K562 (cell line): ENCODE measurements around the gene FOXD2. TPM values are rescaled to one million over a fixed set of nuclear protein-coding genes. Genes with fewer than 3 reads are reported as not detected.
A peak's percentile ranks its signal among the peaks of the same experiment; 100 is the strongest.

Source experiments
- ATAC-seq: fragments of 200-7000 bp; cut with Tn5 transposase; 3 replicates; pipeline ENCODE4 v1.9.1; 2020; ENCODE audit warnings: moderate library complexity
- BruUV-seq: library from RNA; stranded (reverse); fragments of 400-500 nt; replicated peaks from 2 replicates; lab custom pipeline; 2021; lab: Mats Ljungman, UMichigan
- CTCF ChIA-PET: fragments of 300-600 bp; formaldehyde crosslinking; extraction: SDS; loops from one replicate; lab custom pipeline; 2021; ENCODE audit warnings: low intra/inter-chr PET ratio; lab: Yijun Ruan, JAX
- POLR2A ChIA-PET: fragments of 300-600, 350-650 bp; sonication (Branson Sonifier 250); formaldehyde crosslinking; extraction: SDS; loops from one replicate; lab custom pipeline; 2021; ENCODE audit warnings: antibody characterized with exemption, inconsistent platforms; lab: Yijun Ruan, JAX
- DNase-seq, 4 experiments: peaks; one replicate each; pipeline versions ENCODE4 v3.0.0 to v3.0.0-alpha.2; 2011 to 2018; ENCODE audit warnings: low spot score in 3 of 4, mixed read lengths in 3 of 4; ENCODE audit errors: extremely low read depth in 1 of 4
- FAIRE-seq: peaks from 2 replicates; lab custom pipeline; 2011; peaks lifted over from hg19 to GRCh38; lab: Jason Lieb, UNC
- H2AFZ ChIP-seq: 2 replicates; pipeline ENCODE4 v1.6.0; 2011; ENCODE audit warnings: low read depth, low read length, control low read depth, inconsistent platforms
- H3K27ac ChIP-seq: fragments of 200-600 bp; 3 replicates; pipeline ENCODE4 v1.8.0; 2011; ENCODE audit warnings: low read depth, mild to moderate bottlenecking, control low read depth, inconsistent platforms, low read length, moderate library complexity, mixed read lengths; ENCODE audit errors: extremely low read depth
- H3K27me3 ChIP-seq, 2 experiments: fragments of 300-600 bp in 1 of 2; 2 replicates in 1 of 2; 3 replicates in 1 of 2; pipeline versions ENCODE4 v1.6.0 to v1.8.0; 2011; ENCODE audit warnings: inconsistent platforms in 2 of 2, low read length in 2 of 2, mild to moderate bottlenecking in 1 of 2, mixed read lengths in 1 of 2, moderate library complexity in 1 of 2; ENCODE audit not compliant: control insufficient read depth in 2 of 2, insufficient read depth in 2 of 2
- H3K36me3 ChIP-seq: fragments of 300-600 bp; 3 replicates; pipeline ENCODE4 v1.8.0; 2011; ENCODE audit warnings: mild to moderate bottlenecking, low read length, inconsistent platforms; ENCODE audit not compliant: control insufficient read depth, insufficient read depth
- H3K4me1 ChIP-seq, 2 experiments: fragments of 200-600 bp in 1 of 2; replicated peaks in 1 of 2; 2 replicates in 1 of 2; 3 replicates in 1 of 2; pipeline versions ENCODE4 v1.5.1 to v1.8.0; 2011; ENCODE audit warnings: inconsistent platforms in 2 of 2, low read length in 2 of 2, mild to moderate bottlenecking in 1 of 2, mixed read lengths in 1 of 2, moderate library complexity in 1 of 2; ENCODE audit not compliant: control insufficient read depth in 2 of 2, insufficient read depth in 2 of 2
- H3K4me2 ChIP-seq: 2 replicates; pipeline ENCODE4 v1.6.1; 2011; ENCODE audit warnings: low read length, control low read depth, inconsistent platforms, mixed read lengths; ENCODE audit not compliant: insufficient read depth
- H3K4me3 ChIP-seq: fragments of 200-600 bp; sonication (generic), shearing (Covaris generic); 2 replicates; pipeline ENCODE4 v1.5.1; 2016; ENCODE audit warnings: control low read depth, inconsistent platforms
- H3K79me2 ChIP-seq: fragments of 200-600 bp; 3 replicates; pipeline ENCODE4 v1.8.0; 2011; ENCODE audit warnings: low read length, inconsistent platforms; ENCODE audit not compliant: control insufficient read depth, insufficient read depth
- H3K9ac ChIP-seq, 2 experiments: 2 replicates each; pipeline versions ENCODE4 v1.6.0 to v1.6.1; 2011; ENCODE audit warnings: low read depth in 2 of 2, low read length in 2 of 2, control low read depth in 1 of 2, inconsistent platforms in 1 of 2, mild to moderate bottlenecking in 1 of 2, mixed read lengths in 1 of 2; ENCODE audit not compliant: insufficient read depth in 1 of 2
- H3K9me1 ChIP-seq: one replicate; pipeline ENCODE4 v1.6.0; 2011; ENCODE audit warnings: inconsistent platforms, mild to moderate bottlenecking, low read length, moderate library complexity; ENCODE audit not compliant: control insufficient read depth, insufficient read depth
- H3K9me3 ChIP-seq: replicated peaks from 2 replicates; pipeline ENCODE4 v1.5.1; 2011; ENCODE audit warnings: low read depth, low read length, inconsistent platforms; ENCODE audit not compliant: control insufficient read depth, insufficient read depth
- H4K20me1 ChIP-seq: replicated peaks from 2 replicates; pipeline ENCODE4 v1.6.1; 2011; ENCODE audit warnings: low read length, inconsistent platforms, mixed read lengths; ENCODE audit not compliant: control insufficient read depth, insufficient read depth
- CCAR2 ChIP-seq: fragments of 200-400 bp; formaldehyde crosslinking; IDR thresholded peaks from 2 replicates; pipeline ENCODE4 v1.6.1; 2017; ENCODE audit warnings: mild to moderate bottlenecking, low read depth, low read length
- CEBPZ ChIP-seq: fragments of 150-350 bp; IDR thresholded peaks from 2 replicates; pipeline ENCODE4 v1.6.1; 2014; ENCODE audit warnings: low read depth, mild to moderate bottlenecking, low read length, borderline replicate concordance
- FOXM1 ChIP-seq, 2 experiments: fragments of 450-650 bp in 1 of 2; sonication (generic) in 1 of 2; formaldehyde crosslinking in 1 of 2; IDR thresholded peaks; 2 replicates each; pipeline versions ENCODE4 v1.6.1 to v1.9.0; 2017 to 2022; ENCODE audit warnings: low read depth in 2 of 2, mild to moderate bottlenecking in 2 of 2, missing genetic modification reagents in 1 of 2, moderate library complexity in 1 of 2
- NEUROD1 ChIP-seq: fragments of 150-350 bp; IDR thresholded peaks from 2 replicates; pipeline ENCODE4 v1.6.1; 2014; ENCODE audit warnings: borderline replicate concordance, low read length, low read depth; ENCODE audit not compliant: partially characterized antibody
- PHF21A ChIP-seq: fragments of 450-650 bp; IDR thresholded peaks from 2 replicates; pipeline ENCODE4 v1.6.1; 2017; ENCODE audit warnings: low read depth, borderline replicate concordance
- SIN3B ChIP-seq: fragments of 450-650 bp; IDR thresholded peaks from 2 replicates; pipeline ENCODE4 v1.6.1; 2017; ENCODE audit warnings: low read depth, mild to moderate bottlenecking, moderate library complexity
- SPI1 ChIP-seq: IDR thresholded peaks from 2 replicates; pipeline ENCODE4 v1.6.1; 2011; ENCODE audit warnings: low read depth, low read length, control low read depth, borderline replicate concordance
- SRSF9 ChIP-seq: fragments of 200-400 bp; formaldehyde crosslinking; IDR thresholded peaks from 2 replicates; pipeline ENCODE4 v1.6.1; 2017; ENCODE audit warnings: low read depth, low read length, borderline replicate concordance
- THRA ChIP-seq: fragments of 450-650 bp; IDR thresholded peaks from 2 replicates; pipeline ENCODE4 v1.6.1; 2017; ENCODE audit warnings: mild to moderate bottlenecking, moderate library complexity
- USF1 ChIP-seq: sonication (generic); formaldehyde crosslinking; IDR thresholded peaks from 2 replicates; pipeline ENCODE4 v1.9.0; 2022; ENCODE audit warnings: mild to moderate bottlenecking, missing genetic modification reagents
- YY1 ChIP-seq, 3 experiments: IDR thresholded peaks; 2 replicates each; pipeline ENCODE4 v1.6.1; 2011; ENCODE audit warnings: low read length in 2 of 3, mild to moderate bottlenecking in 2 of 3, moderate library complexity in 2 of 3, borderline replicate concordance in 1 of 3, control low read depth in 1 of 3, low read depth in 1 of 3; ENCODE audit not compliant: insufficient read depth in 3 of 3, insufficient replicate concordance in 2 of 3, control insufficient read depth in 1 of 3, insufficient read length in 1 of 3; ENCODE audit errors: extremely low read depth in 1 of 3
- WGBS: fragments of 100-300 bp; shearing (Covaris generic); methylation state at CpG from one replicate; pipeline ENCODE4 v1.1.6; 2016; ENCODE audit warnings: low coverage, mixed read lengths; ENCODE audit not compliant: insufficient coverage; ENCODE audit errors: missing lambda C conversion rate; 5-methylcytosine and 5-hydroxymethylcytosine counted together
- in situ Hi-C: fragments of 300-500 bp; cut with MboI; formaldehyde crosslinking; loops from 4 replicates; pipeline ENCODE4 v1.15.0; 2018; ENCODE audit warnings: inconsistent platforms, mixed read lengths
- intact Hi-C: fragments of 100-400 bp; cut with micrococcal nuclease; formaldehyde crosslinking; loops from 2 replicates; pipeline ENCODE4 v1.14.2; 2022
- polyA plus RNA-seq, 8 experiments: library from polyadenylated mRNA; depleted of rRNA in 4 of 8; stranded (reverse) in 5 of 8; unstranded in 3 of 8; fragments of >200 nt; fragmentation: Nextera tagmentation in 2 of 8; fragmentation: Illumina TruSeq in 1 of 8; extraction: Ambion mirVana in 2 of 8; extraction: Trizol in 1 of 8; gene quantifications; 2 replicates each; pipeline versions ENCODE4 v1.2.1 to v1.2.3, GENCODE V29; 2011 to 2014; ENCODE audit warnings: inconsistent platforms in 1 of 8, missing spikeins in 1 of 8
- total RNA-seq, 7 experiments: library from RNA; depleted of rRNA in 6 of 7; stranded (reverse); fragments of >200 nt in 6 of 7; fragmentation: Illumina TruSeq in 2 of 7; extraction: Trizol in 2 of 7; gene quantifications; 2 replicates each; pipeline versions ENCODE4 v1.2.1 to v1.2.3, GENCODE V29; 2011 to 2021; ENCODE audit warnings: low replicate concordance in 1 of 7
- TF ChIP-seq, protein P1 (sequence below): sonication (generic); formaldehyde crosslinking; IDR thresholded peaks from 2 replicates; pipeline ENCODE4 v1.5.0; 2020; ENCODE audit warnings: missing genetic modification reagents

The FOXD2 gene
- total and polyA plus RNA-seq, 9 of the 15 experiments (the other 6 are each of a cell fraction or from before 2014, with no cell fraction given): 0.06 to 1.2 (median 0.22) TPM

DNA sequence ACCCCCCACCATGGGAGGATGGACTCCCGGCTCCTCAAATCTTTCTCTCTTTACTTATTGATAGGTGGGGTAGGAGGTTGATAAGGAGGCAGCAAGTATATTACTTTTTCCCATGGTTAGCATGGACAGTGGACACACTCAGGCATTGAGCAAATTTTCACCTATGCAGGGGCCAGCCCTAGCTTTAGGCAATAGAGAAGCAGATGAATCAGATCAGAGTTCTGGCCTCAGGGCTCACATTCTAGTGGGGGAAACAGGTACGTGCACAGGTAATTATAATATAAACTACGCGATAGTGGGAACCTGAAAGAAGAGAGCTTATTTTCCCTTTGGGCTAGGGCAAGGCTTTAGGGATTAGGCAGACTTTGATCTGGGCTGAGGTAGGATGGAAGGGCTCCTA is 35.3 kb upstream of the FOXD2 start (continued):
- TF ChIP-seq CEBPZ: no peak
- no peak for TF ChIP-seq PHF21A

- WGBS: 0% methylated on average over 4 of the region's 4 CpGs
- Histone ChIP-seq H3K4me2 (no peak overlapping the region), H3K9ac (no peak overlapping the region), H4K20me1 (no peaks in the 10 kb centered on the region), H3K36me3 (no peaks in the 10 kb centered on the region), H3K27ac (no peak overlapping the region), H3K9me3 (no peaks in the 10 kb centered on the region), H3K4me1 (no peaks in the 10 kb centered on the region), H3K79me2 (no peaks in the 10 kb centered on the region), H2AFZ (no peak overlapping the region; the same call in 1 of the 2 replicates), H3K27me3 (peaks cover 48 to 67% of the 10 kb centered on the region in 2 experiments), H3K9me1 (no peaks in the 10 kb centered on the region), H3K4me3 (no peak overlapping the region)
- in situ Hi-C loops (no loop called here), intact Hi-C loops (no loop called here)
- ATAC-seq (no peak; the same call in 2 of the 3 replicates), DNase-seq (no peak), FAIRE-seq (no peak)
- POLR2A ChIA-PET: interaction anchor here (1.5 to 1.6 kb wide), 2 partner anchors 11 to 13 kb away, joined by 5 to 7 read pairs; no protein-coding TSS in a partner anchor
- CTCF ChIA-PET: no interaction called here
- no TSS peak for BruUV-seq
- TF ChIP-seq, protein P1, sequence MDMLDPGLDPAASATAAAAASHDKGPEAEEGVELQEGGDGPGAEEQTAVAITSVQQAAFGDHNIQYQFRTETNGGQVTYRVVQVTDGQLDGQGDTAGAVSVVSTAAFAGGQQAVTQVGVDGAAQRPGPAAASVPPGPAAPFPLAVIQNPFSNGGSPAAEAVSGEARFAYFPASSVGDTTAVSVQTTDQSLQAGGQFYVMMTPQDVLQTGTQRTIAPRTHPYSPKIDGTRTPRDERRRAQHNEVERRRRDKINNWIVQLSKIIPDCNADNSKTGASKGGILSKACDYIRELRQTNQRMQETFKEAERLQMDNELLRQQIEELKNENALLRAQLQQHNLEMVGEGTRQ (CRISPR knock-in tag): peak; percentile 30; the same call in 1 of the 2 replicates
- TF ChIP-seq FOXM1 (IDR thresholded peaks at IDR 0.05; ENCODE audit: low read depth) (no peak), FOXM1 (CRISPR knock-in tag; IDR thresholded peaks at IDR 0.05; ENCODE audit: low read depth) (no peak), CCAR2 (no peak), THRA (no peak), SIN3B (no peak), SPI1 (peak; percentile 61), YY1 (IDR thresholded peaks at IDR 0.05; ENCODE audit: borderline replicate concordance in 1 of 3, control insufficient read depth in 1 of 3, extremely low read depth in 1 of 3, insufficient read depth in 3 of 3, insufficient read length in 1 of 3, insufficient replicate concordance in 2 of 3, low read depth in 1 of 3, low read length in 2 of 3) (peak in 1 of 3 experiments; percentile 30), USF1 (CRISPR knock-in tag) (peak; percentile 44; the same call in 1 of the 2 replicates), NEUROD1 (no peak), SRSF9 (no peak)
These were observed 34.4 kb upstream of the FOXD2 start for GRCh38 chr1:47403321-47403910.
